HG02759 (cell line): ENCODE data around the gene TBC1D20.
"Not testable (repeated sequence)": the region's sequence is repeated elsewhere in the genome, so short reads cannot be mapped to it uniquely, and the experiment has no call there.

Experiments used
- ATAC-seq: cut with Tn5 transposase; IDR thresholded peaks from one replicate; pipeline ENCODE4 v1.9.1; 2021; ENCODE audit warnings: mild to moderate bottlenecking, moderate library complexity; ENCODE audit not compliant: unreplicated experiment

TBC1D20 gene

DNA sequence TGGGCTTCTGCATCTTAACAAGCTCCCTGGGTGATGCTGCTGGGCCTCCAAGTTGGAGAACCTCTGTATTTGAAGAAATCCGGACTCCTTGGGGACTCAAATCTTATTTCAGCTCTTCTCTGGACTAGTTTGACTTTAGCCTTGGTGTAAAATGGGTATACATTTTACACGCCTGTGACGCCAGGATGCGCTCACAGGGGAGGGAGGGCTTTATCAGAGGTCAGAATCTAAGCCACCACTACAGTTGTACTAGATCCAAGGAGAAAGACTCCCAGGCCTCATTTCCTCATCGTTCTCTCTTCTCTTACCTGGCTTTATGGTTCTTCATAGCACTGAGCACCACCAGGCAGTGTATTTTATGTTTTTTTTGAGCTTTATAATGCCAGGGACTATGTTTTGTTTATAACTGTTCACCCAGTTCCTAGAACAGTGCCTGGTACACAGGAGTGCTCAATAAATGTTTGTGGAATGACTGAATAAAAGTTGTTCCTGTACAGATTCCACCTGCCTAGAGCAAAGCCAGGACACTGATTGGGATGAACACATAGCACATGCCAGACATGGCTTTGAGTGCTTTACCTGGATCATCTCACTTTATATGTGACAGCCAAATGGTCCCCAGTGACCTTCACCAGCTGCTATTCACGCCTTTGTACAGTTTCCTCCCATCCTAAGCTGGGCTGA lies 59.3 kb downstream of the TBC1D20 start:
- no peak for ATAC-seq

DNA sequence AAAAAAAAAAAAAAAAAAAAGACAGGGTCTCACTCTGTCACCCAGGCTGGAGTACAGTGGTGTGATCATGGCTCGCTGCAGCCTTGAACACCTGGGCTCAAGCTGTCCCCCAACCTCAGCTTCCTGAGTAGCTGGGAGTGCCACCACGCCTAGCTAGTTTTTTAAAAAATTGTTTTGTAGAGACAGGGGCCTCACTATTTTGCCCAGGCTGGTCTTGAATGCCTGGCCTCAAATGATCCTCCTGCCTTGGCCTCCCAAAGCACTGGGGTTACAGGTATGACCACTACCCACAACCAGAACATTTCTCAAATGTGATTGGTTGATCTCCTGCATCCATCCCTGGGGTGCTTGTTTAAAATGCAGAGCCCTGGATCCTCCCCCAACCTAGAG lies 59.8 kb downstream of the TBC1D20 start:
- ATAC-seq, result no peak

GRCh38 chr20:401682-402495 lies 60.4 kb downstream of the TBC1D20 start:
- no peak for ATAC-seq

DNA sequence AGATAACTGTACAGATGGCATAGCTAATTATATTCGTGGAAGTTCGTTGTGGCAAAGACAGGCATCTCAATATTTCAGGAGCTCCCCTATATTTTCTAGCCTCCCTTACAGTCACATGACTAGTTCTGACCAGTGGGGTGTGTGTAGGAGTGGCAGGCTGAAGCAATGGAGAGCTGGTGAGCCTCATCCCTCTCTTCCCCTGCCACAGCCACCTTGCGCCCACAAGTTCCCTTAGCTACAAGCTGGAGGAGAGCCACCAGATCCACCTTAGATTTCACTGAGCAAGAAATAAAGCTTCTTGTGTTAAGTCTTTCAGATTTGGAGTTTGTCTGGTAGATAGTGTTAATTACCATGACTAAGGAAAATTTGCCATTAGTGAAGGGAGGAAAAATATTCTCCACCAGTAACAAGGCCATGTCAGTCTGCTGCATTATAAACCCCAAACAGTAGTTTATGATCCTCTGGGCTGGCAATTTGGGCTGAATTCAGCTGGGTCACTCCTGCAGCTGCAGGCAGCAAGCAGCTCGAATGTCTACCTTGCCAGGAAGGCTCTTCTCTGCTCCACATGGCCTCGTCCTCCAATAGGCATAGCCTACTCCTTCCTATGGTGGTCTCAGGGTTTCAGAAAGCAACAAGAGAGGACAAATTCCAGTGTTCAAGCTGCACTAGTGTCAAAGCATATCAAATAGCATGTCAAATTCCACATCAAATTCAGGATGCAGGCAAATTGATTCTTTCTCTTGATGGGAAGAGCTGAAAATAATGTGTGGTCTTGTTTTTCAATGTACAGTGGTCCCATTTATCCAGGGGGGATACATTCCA lies 61.7 kb downstream of the TBC1D20 start:
- ATAC-seq, result no peak

DNA sequence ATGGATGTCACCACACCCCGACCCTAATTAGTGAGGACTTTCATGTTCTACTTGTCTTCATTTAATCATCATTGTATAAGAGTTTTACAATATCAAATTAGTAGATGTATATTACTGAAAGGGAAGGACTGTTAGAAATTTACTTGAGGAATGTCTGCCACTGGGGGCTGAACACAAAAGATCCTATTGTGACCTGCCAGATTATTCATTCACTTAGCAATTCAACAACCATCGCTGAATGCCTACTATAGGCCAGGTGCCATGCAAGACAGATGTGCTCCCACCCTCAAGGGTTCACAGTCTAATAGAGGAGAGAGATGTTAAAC lies 62.2 kb downstream of the TBC1D20 start:
- ATAC-seq, result no peak

DNA sequence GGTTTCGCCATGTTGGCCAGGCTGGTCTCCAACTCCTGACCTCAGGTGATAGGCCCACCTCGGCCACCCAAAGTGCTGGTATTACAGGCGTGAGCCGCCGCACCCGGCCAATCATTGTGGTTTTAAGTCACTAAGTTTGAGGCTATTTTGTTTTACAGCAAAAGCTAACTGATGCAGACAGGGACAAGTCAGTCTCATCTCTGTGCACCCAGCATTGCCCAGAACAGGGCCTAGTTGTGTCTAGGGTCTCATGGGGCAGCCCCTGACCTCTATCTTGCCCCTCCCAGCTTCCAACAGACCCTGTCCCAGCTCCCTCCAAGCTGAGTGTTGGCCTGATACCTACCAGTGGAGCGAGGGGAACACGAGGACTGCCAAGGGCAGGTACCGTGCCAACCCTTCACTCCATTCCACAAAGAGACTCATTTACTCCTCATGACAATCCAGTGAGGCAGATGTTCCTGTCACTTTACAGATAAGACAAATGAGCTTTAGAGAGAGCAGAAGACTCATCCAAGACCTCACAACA lies 63.1 kb downstream of the TBC1D20 start:
- ATAC-seq, result no peak

- ATAC-seq, result no peak
Measured at GRCh38 chr20:397432-398237, 64.7 kb downstream of the TBC1D20 start.

GRCh38 chr20:396619-397431 lies 65.5 kb downstream of the TBC1D20 start:
- no peak for ATAC-seq

- no peak for ATAC-seq
Measured at GRCh38 chr20:396252-396618, 66.1 kb downstream of the TBC1D20 start.

- ATAC-seq, result not testable (repeated sequence)
Measured at GRCh38 chr20:393296-393695, 69.0 kb downstream of the TBC1D20 start.

DNA sequence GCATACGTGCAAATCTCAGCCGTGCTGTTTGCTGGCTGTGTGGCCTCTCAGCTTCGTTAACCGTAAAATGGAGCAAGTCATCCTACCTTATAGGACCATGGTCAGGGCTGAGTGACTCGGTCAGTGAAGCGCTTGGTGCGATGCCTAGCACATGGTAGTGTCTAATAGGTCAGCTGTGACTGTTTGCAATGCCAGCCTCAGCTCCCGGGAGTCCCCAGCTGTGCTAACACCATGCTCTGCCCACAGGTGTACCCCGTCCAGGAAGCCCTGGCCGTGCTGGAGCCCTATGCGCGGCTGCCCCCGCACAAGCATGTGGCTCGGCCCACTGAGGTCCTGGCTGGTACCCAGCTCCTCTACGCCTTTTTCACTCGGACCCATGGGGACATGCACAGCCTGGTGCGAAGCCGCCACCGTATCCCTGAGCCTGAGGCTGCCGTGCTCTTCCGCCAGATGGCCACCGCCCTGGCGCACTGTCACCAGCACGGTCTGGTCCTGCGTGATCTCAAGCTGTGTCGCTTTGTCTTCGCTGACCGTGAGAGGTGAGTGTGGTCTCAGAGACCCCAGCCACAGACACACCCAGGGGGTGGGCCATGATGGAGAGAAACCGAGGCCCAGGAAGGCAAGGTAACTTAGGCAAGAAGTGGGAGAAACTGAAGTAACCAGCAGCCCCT lies 71.2 kb downstream of the TBC1D20 start:
- ATAC-seq, result no peak

DNA sequence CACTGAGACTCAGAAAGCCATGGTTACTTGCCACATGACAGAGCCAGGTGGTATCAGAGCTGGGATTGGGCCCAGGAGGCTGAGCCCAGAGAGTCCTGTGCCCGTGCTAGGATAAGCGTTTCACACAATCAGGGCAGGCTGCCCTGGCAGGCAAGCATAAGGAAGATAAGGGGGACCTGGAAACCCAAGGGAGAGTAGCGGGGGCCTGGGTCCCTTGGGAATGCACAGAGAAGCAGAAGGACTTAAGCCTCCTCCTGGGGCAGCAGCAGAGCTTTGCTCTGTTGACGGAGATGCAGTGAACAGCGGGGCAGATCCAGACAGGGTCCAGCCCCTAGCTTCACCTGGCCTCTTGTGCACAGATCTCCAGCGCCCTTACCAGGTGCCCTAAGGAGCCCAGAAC lies 73.1 kb downstream of the TBC1D20 start:
- no peak for ATAC-seq

- ATAC-seq, result no peak
Measured at GRCh38 chr20:388034-388994, 74.0 kb downstream of the TBC1D20 start.

GRCh38 chr20:387520-387919 lies 74.8 kb downstream of the TBC1D20 start:
- no peak for ATAC-seq

DNA sequence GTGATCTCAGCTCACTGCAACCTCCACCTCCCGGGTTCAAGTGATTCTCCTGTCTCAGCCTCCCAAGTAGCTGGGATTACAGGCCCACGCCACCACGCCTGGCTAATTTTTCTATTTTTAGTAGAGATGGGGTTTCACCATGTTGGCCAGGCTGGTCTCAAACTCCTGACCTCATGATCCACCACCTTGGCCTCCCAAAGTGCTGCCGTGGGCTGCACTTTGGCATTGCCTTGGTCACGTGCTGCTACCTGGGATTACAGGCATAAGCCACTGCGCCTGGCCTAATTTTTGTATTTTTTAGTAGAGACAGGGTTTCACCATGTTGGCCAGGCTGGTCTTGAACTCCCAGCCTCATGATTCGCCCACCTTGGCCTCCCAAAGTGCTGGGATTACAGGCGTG lies 75.7 kb downstream of the TBC1D20 start:
- not testable (repeated sequence) for ATAC-seq
